BJ (cell line): ENCODE data around the gene COL18A1. TPM values are rescaled to one million over a fixed set of nuclear protein-coding genes. Genes with fewer than 3 reads are reported as not detected.

Experiments
- CTCF ChIA-PET: fragments of 350-600 bp; formaldehyde crosslinking; extraction: SDS; loops from one replicate; lab custom pipeline; 2021; ENCODE audit warnings: antibody characterized with exemption, inconsistent platforms; lab: Yijun Ruan, JAX
- POLR2A ChIA-PET: fragments of 300-600 bp; sonication (Branson Sonifier 250); formaldehyde crosslinking; extraction: SDS; loops from one replicate; lab custom pipeline; 2021; ENCODE audit warnings: antibody characterized with exemption; lab: Charles Lee
- DNase-seq: peaks from one replicate; pipeline ENCODE4 v3.0.0-alpha.2; 2011; ENCODE audit warnings: low read depth
- H3K27me3 ChIP-seq: 2 replicates; pipeline ENCODE4 v1.6.0; 2011; ENCODE audit warnings: low read length; ENCODE audit not compliant: control insufficient read depth, insufficient read depth
- H3K36me3 ChIP-seq: 2 replicates; pipeline ENCODE4 v1.5.1; 2011; ENCODE audit warnings: low read length; ENCODE audit not compliant: control insufficient read depth, insufficient read depth
- H3K4me3 ChIP-seq: 2 replicates; pipeline ENCODE4 v1.5.1; 2011; ENCODE audit warnings: low read depth, mild to moderate bottlenecking, control low read depth, low read length
- CTCF ChIP-seq: IDR thresholded peaks from 2 replicates; pipeline ENCODE4 v1.5.1; 2011; ENCODE audit warnings: low read depth, mild to moderate bottlenecking, control low read depth, inconsistent platforms, low read length, moderate library complexity; ENCODE audit not compliant: insufficient read depth
- polyA plus RNA-seq: library from polyadenylated mRNA; depleted of rRNA; stranded (reverse); fragments of >200 nt; gene quantifications from 2 replicates; pipeline ENCODE4 v1.2.3, GENCODE V29; 2011

Gene COL18A1
- polyA plus RNA-seq, 1 experiment = 99.7 TPM

GRCh38 chr21:45403825-45404729 is 888 bp upstream of the COL18A1 start:
- no peak for DNase-seq
- Histone ChIP-seq H3K36me3 (no peaks in the 10 kb centered on the region), H3K4me3 (peak overlapping the region; percentile 51), H3K27me3 (no peaks in the 10 kb centered on the region; the same call in 1 of the 2 replicates)
- ChIA-PET CTCF (no interaction called here), POLR2A (no interaction called here)
- no peak for TF ChIP-seq CTCF

GRCh38 chr21:45405271-45405818 is 380 bp downstream of the COL18A1 start:
- Histone ChIP-seq H3K4me3 (peak overlapping the region; percentile 51), H3K36me3 (no peaks in the 10 kb centered on the region; the same call in none of the 2 replicates), H3K27me3 (no peaks in the 10 kb centered on the region)
- ChIA-PET POLR2A (no interaction called here), CTCF (no interaction called here)
- DNase-seq = no peak
- TF ChIP-seq CTCF = no peak

DNA sequence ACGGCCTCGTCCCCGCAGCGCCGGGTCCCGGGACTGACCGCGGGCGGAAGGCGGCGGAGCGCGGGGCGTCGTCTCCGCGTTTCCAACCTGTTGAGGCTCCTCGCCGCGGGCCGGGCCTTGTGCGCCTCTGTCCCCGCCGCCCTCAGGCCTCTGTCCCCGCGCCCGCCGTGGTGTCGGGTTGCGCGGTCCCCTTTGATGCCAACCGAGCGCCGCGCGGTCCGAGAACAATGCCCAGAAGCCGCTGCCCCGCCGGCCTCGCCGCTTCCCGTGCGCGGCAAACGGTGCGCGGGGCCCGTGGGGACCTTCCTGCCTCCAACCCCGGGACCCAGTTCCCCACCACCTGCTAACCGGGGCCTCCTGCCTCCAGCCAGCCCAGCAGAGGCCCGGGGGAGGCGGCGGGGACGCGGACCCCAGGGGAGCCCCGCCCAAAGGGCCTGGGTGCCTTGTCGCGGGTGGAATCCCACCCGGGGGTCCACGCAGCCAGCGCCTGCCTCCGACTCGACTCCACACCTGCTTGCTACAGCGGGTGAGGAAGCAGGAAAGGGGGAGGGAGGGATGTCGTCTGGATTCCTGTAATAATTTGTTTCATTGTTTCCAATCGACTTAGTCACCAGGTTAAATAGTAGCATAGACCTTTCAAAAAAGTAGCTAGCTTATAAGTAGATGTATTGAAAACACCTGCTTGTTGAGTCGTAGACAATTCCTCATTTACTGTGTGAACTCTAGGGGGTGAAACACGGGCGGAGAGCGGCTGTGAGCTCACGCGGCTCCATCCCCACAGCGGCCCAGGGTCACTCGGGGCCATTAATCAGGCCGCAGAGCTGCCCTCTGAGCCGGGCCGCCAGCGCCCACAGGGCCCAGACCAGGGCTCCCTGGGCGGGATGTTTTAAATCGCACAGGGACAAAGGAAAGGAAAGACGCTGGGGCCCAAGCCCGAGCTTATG is 1.1 kb downstream of the COL18A1 start:
- Histone ChIP-seq H3K27me3 (no peaks in the 10 kb centered on the region), H3K36me3 (no peaks in the 10 kb centered on the region; the same call in none of the 2 replicates), H3K4me3 (peak overlapping the region; percentile 51)
- no peak for TF ChIP-seq CTCF
- POLR2A ChIA-PET = interaction anchor here (0.5 kb wide), 1 partner anchor 118 kb away, joined by 3 read pairs; the partner anchor contains the start of gene POFUT2
- CTCF ChIA-PET = interaction anchor here (1.2 to 1.6 kb wide), 2 partner anchors 44 to 112 kb away, joined by 3 to 5 read pairs; no protein-coding TSS in a partner anchor
- no peak for DNase-seq

- Histone ChIP-seq H3K4me3 (peak overlapping the region; percentile 51), H3K27me3 (no peaks in the 10 kb centered on the region), H3K36me3 (no peaks in the 10 kb centered on the region; the same call in none of the 2 replicates)
- no peak for DNase-seq
- no peak for TF ChIP-seq CTCF
- ChIA-PET CTCF (interaction anchor here (0.7 to 1.6 kb wide), 4 partner anchors 10 to 113 kb away, joined by 3 to 5 read pairs (median 3); no protein-coding TSS in a partner anchor), POLR2A (interaction anchor here (0.5 kb wide), 1 partner anchor 119 kb away, joined by 3 read pairs; the partner anchor contains the start of gene POFUT2)
Measured at GRCh38 chr21:45406801-45407628, 2.0 kb downstream of the COL18A1 start.
